ENCODE measurements around the gene ARMCX6.
A peak's percentile ranks its signal among the peaks of the same experiment; 100 is the strongest.

ARMCX6 gene

GRCh38 chrX:101617211-101618191 lies at the start of gene ARMCX6:
TSS of gene ARMCX6 (minus strand) at chrX:101618000. CDS start at chrX:101616620, 1,380 bp downstream.
- peaks cover 22% of the 10 kb centered on the region for H3K4me1 ChIP-seq (ENCODE audit: insufficient read depth, low read length, poor library complexity, severe bottlenecking)
- no peaks in the 10 kb centered on the region for H3K9me3 ChIP-seq (ENCODE audit: insufficient read depth, low read depth, low read length)
- peak within 1 kb of the TSS; percentile 82 for H2AFZ ChIP-seq (ENCODE audit: low read length)
- H3K79me2 ChIP-seq (ENCODE audit: insufficient read depth, low read length): peaks cover 17% of the 10 kb centered on the region
- no peaks in the 10 kb centered on the region for H3K9me2 ChIP-seq (replicated peaks; ENCODE audit: low read depth, low read length)
- no peaks in the 10 kb centered on the region for H3K27me3 ChIP-seq (ENCODE audit: insufficient read depth, low read length, poor library complexity, severe bottlenecking)
- peak within 1 kb of the TSS; percentile 86 for H3K4me3 ChIP-seq (ENCODE audit: low read length, poor library complexity, severe bottlenecking)
- peak within 1 kb of the TSS; percentile 86 for H3K9ac ChIP-seq (ENCODE audit: low read depth, low read length, poor library complexity, severe bottlenecking)
- H3K4me2 ChIP-seq (ENCODE audit: low read depth, low read length, poor library complexity, severe bottlenecking): peak within 1 kb of the TSS; percentile 88
- no peaks in the 10 kb centered on the region for H3F3A ChIP-seq (ENCODE audit: low read depth)
- no peak for TF ChIP-seq EZH2phosphoT487 (IDR thresholded peaks at IDR 0.05; ENCODE audit: borderline replicate concordance)
- TF ChIP-seq CTCF (conservative IDR thresholded peaks at IDR 0.05; ENCODE audit: low read length): peak; percentile 53
- H4K20me1 ChIP-seq (ENCODE audit: insufficient read depth, low read length, poor library complexity, severe bottlenecking): no peaks in the 10 kb centered on the region
- no peaks in the 10 kb centered on the region for H3K36me3 ChIP-seq (ENCODE audit: insufficient read depth, low read length)

- Histone ChIP-seq H3K9ac (ENCODE audit: low read depth, low read length, poor library complexity, severe bottlenecking) (peak within 1 kb of the TSS; percentile 70), H3K9me3 (ENCODE audit: insufficient read depth, low read depth, low read length) (no peaks in the 10 kb centered on the region), H4K20me1 (ENCODE audit: insufficient read depth, low read length, poor library complexity, severe bottlenecking) (no peaks in the 10 kb centered on the region), H2AFZ (ENCODE audit: low read length) (peak within 1 kb of the TSS; percentile 93), H3K27me3 (ENCODE audit: insufficient read depth, low read length, poor library complexity, severe bottlenecking) (peaks cover 7% of the 10 kb centered on the region), H3K4me2 (ENCODE audit: low read depth, low read length, poor library complexity, severe bottlenecking) (peak within 1 kb of the TSS; percentile 73), H3K79me2 (ENCODE audit: insufficient read depth, low read length) (no peaks in the 10 kb centered on the region), H3K4me3 (ENCODE audit: low read length, poor library complexity, severe bottlenecking) (peak within 1 kb of the TSS; percentile 80), H3F3A (ENCODE audit: low read depth) (no peaks in the 10 kb centered on the region), H3K36me3 (ENCODE audit: insufficient read depth, low read length) (no peaks in the 10 kb centered on the region), H3K9me2 (replicated peaks; ENCODE audit: low read depth, low read length) (no peaks in the 10 kb centered on the region), H3K4me1 (ENCODE audit: insufficient read depth, low read length, poor library complexity, severe bottlenecking) (no peaks in the 10 kb centered on the region)
- no peak for TF ChIP-seq EZH2phosphoT487 (IDR thresholded peaks at IDR 0.05; ENCODE audit: borderline replicate concordance)
- TF ChIP-seq CTCF (conservative IDR thresholded peaks at IDR 0.05; ENCODE audit: low read length): no peak
Observed at GRCh38 chrX:101659601-101660063, 41.8 kb upstream of the ARMCX6 start, which contains the start of gene ARMCX2. TSS of gene ARMCX2 (minus strand) at chrX:101659850. CDS start at chrX:101657588, 2,262 bp downstream.

- Histone ChIP-seq H3K27me3 (ENCODE audit: insufficient read depth, low read length, poor library complexity, severe bottlenecking) (peaks cover 7% of the 10 kb centered on the region), H3K4me2 (ENCODE audit: low read depth, low read length, poor library complexity, severe bottlenecking) (peak overlapping the region; percentile 73), H3K36me3 (ENCODE audit: insufficient read depth, low read length) (no peaks in the 10 kb centered on the region), H4K20me1 (ENCODE audit: insufficient read depth, low read length, poor library complexity, severe bottlenecking) (no peaks in the 10 kb centered on the region), H3F3A (ENCODE audit: low read depth) (no peaks in the 10 kb centered on the region), H3K4me1 (ENCODE audit: insufficient read depth, low read length, poor library complexity, severe bottlenecking) (no peaks in the 10 kb centered on the region), H3K4me3 (ENCODE audit: low read length, poor library complexity, severe bottlenecking) (peak overlapping the region; percentile 80), H3K79me2 (ENCODE audit: insufficient read depth, low read length) (no peaks in the 10 kb centered on the region), H3K9me2 (replicated peaks; ENCODE audit: low read depth, low read length) (no peaks in the 10 kb centered on the region), H3K9ac (ENCODE audit: low read depth, low read length, poor library complexity, severe bottlenecking) (peak overlapping the region; percentile 70), H3K9me3 (ENCODE audit: insufficient read depth, low read depth, low read length) (no peaks in the 10 kb centered on the region), H2AFZ (ENCODE audit: low read length) (peak overlapping the region; percentile 93)
- TF ChIP-seq CTCF (conservative IDR thresholded peaks at IDR 0.05; ENCODE audit: low read length) (no peak), EZH2phosphoT487 (IDR thresholded peaks at IDR 0.05; ENCODE audit: borderline replicate concordance) (no peak)
Observed at GRCh38 chrX:101658661-101659491, 41.1 kb upstream of the ARMCX6 start.
